ENCODE data around the gene FLNB. TPM values are rescaled to one million over a fixed set of nuclear protein-coding genes. Genes with fewer than 3 reads are reported as not detected.

FLNB gene
- polyA plus RNA-seq, 1 of the 3 experiments (the other 2 are of a cell fraction) = 127 TPM

DNA sequence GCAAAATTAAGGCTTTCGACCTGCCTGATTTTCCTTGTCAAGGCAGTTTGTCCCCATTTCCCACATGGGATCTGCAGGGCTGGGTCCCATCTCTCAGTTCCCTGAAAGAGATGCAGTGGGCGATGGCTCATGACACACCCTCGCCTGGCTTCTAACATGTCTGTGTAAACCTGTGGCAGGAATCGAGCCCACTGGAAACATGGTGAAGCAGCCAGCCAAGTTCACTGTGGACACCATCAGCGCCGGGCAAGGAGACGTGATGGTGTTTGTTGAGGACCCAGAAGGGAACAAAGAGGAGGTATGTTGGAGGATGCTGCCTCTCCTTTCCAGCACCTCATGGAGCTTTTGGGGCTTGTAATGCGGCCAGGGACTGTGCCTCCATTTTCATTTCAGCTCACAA is 86.4 kb downstream of the FLNB start (continued):
- TF ChIP-seq NFIC (IDR thresholded peaks at IDR 0.05; ENCODE audit: borderline replicate concordance) = no peak
- TF ChIP-seq NRF1 (IDR thresholded peaks at IDR 0.05; ENCODE audit: low read depth, low read length) = no peak
- no peak for TF ChIP-seq CHD2 (IDR thresholded peaks at IDR 0.05; ENCODE audit: low read length, partially characterized antibody)
- TF ChIP-seq, protein P1, sequence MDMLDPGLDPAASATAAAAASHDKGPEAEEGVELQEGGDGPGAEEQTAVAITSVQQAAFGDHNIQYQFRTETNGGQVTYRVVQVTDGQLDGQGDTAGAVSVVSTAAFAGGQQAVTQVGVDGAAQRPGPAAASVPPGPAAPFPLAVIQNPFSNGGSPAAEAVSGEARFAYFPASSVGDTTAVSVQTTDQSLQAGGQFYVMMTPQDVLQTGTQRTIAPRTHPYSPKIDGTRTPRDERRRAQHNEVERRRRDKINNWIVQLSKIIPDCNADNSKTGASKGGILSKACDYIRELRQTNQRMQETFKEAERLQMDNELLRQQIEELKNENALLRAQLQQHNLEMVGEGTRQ (IDR thresholded peaks at IDR 0.05; ENCODE audit: borderline replicate concordance, low read depth, low read length) = no peak
- no peak for TF ChIP-seq TCF12 (IDR thresholded peaks at IDR 0.05)

DNA sequence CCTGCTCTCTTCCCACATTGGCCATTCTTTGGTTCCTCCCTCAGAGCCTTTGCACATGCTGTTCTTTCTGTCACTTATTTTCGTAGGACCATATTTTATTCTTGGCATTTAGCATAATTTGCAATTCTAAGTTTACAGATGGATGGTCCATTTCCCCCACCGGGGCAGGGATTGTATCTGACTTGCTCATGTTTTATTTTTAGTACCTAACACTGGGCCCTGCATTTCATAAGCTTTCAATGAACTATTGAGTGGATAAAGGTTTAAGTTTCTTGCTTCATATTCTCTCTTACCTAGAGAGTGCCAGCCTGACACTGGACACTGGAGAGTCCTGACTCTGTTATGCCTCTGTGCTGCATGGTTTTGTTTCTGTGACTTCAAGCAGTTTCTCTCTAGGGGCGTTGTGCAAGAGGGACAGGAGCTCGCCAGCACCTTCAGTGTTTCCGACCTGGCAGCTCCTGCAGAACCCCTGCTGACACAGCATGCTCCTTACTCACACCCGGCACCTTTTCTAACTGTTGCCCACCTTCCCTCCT is 87.4 kb downstream of the FLNB start:
- Histone ChIP-seq H3K27me3 (ENCODE audit: insufficient read depth) (no peaks in the 10 kb centered on the region), H3K9me2 (no peaks in the 10 kb centered on the region), H2AFZ (ENCODE audit: low read depth) (no peak overlapping the region), H3F3A (replicated peaks; ENCODE audit: insufficient read depth) (no peaks in the 10 kb centered on the region), H3K27ac (ENCODE audit: low read depth in 2 of 2, low read length in 1 of 2) (no peak overlapping the region), H3K4me1 (ENCODE audit: control insufficient read depth in 1 of 2, insufficient read depth in 2 of 2, low read depth in 1 of 2, low read length in 1 of 2) (no peaks in the 10 kb centered on the region), H3K4me2 (no peak overlapping the region), H3K36me3 (replicated peaks in 1 of 2; ENCODE audit: control insufficient read depth in 1 of 2, insufficient read depth in 2 of 2, low read length in 1 of 2) (peaks cover 38 to 59% of the 10 kb centered on the region in 2 experiments), H3K4me3 (ENCODE audit: low read depth in 2 of 2, low read length in 1 of 2) (no peak overlapping the region), H3K9me3 (no peaks in the 10 kb centered on the region), H4K20me1 (ENCODE audit: insufficient read depth) (peaks cover 3% of the 10 kb centered on the region; the same call in 1 of the 2 replicates), H3K79me2 (ENCODE audit: insufficient read depth) (peaks cover 45% of the 10 kb centered on the region), H3K9ac (no peak overlapping the region)
- ChIA-PET POLR2A (no interaction called here), CTCF (no interaction called here)
- WGBS (ENCODE audit: low lambda C conversion rate) = 79% methylated on average over 6 of the region's 6 CpGs
- no peak for DNase-seq
- TF ChIP-seq EZH2phosphoT487 (IDR thresholded peaks at IDR 0.05; ENCODE audit: borderline replicate concordance, low read depth) = no peak
- TF ChIP-seq FOXJ3 (CRISPR knock-in tag; IDR thresholded peaks at IDR 0.05) = no peak

DNA sequence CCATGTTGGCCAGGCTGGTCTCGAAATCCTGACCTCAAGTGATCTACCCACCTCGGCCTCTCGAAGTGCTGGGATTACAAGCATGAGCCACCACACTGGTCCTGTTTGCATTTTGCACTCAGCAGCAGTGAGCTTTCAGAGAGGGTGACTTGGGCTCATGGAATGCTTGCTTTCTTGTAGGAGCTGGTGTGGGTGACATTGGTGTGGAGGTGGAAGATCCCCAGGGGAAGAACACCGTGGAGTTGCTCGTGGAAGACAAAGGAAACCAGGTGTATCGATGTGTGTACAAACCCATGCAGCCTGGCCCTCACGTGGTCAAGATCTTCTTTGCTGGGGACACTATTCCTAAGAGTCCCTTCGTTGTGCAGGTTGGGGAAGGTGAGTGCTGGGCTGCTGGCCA is 90.3 kb downstream of the FLNB start:
- no peak overlapping the region for H2AFZ ChIP-seq (ENCODE audit: low read depth)
- TF ChIP-seq RAD21 (IDR thresholded peaks at IDR 0.05; ENCODE audit: low read length) (no peak), YY1 (IDR thresholded peaks at IDR 0.05; ENCODE audit: low read depth) (no peak), GATA2 (CRISPR knock-in tag; IDR thresholded peaks at IDR 0.05) (no peak), SIN3A (IDR thresholded peaks at IDR 0.05; ENCODE audit: borderline replicate concordance, low read depth, low read length) (no peak), EP300 (IDR thresholded peaks at IDR 0.05; ENCODE audit: borderline replicate concordance in 1 of 2, low read depth in 1 of 2, low read length in 1 of 2) (no peak), NFIC (IDR thresholded peaks at IDR 0.05; ENCODE audit: borderline replicate concordance) (no peak), TCF12 (IDR thresholded peaks at IDR 0.05) (no peak), EZH2phosphoT487 (IDR thresholded peaks at IDR 0.05; ENCODE audit: borderline replicate concordance, low read depth) (no peak), MEF2A (IDR thresholded peaks at IDR 0.05; ENCODE audit: borderline replicate concordance, low read depth) (no peak)
- TF ChIP-seq, protein P2, sequence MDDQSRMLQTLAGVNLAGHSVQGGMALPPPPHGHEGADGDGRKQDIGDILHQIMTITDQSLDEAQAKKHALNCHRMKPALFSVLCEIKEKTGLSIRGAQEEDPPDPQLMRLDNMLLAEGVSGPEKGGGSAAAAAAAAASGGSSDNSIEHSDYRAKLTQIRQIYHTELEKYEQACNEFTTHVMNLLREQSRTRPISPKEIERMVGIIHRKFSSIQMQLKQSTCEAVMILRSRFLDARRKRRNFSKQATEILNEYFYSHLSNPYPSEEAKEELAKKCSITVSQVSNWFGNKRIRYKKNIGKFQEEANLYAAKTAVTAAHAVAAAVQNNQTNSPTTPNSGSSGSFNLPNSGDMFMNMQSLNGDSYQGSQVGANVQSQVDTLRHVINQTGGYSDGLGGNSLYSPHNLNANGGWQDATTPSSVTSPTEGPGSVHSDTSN (IDR thresholded peaks at IDR 0.05) = no peak
- TF ChIP-seq, protein P3, sequence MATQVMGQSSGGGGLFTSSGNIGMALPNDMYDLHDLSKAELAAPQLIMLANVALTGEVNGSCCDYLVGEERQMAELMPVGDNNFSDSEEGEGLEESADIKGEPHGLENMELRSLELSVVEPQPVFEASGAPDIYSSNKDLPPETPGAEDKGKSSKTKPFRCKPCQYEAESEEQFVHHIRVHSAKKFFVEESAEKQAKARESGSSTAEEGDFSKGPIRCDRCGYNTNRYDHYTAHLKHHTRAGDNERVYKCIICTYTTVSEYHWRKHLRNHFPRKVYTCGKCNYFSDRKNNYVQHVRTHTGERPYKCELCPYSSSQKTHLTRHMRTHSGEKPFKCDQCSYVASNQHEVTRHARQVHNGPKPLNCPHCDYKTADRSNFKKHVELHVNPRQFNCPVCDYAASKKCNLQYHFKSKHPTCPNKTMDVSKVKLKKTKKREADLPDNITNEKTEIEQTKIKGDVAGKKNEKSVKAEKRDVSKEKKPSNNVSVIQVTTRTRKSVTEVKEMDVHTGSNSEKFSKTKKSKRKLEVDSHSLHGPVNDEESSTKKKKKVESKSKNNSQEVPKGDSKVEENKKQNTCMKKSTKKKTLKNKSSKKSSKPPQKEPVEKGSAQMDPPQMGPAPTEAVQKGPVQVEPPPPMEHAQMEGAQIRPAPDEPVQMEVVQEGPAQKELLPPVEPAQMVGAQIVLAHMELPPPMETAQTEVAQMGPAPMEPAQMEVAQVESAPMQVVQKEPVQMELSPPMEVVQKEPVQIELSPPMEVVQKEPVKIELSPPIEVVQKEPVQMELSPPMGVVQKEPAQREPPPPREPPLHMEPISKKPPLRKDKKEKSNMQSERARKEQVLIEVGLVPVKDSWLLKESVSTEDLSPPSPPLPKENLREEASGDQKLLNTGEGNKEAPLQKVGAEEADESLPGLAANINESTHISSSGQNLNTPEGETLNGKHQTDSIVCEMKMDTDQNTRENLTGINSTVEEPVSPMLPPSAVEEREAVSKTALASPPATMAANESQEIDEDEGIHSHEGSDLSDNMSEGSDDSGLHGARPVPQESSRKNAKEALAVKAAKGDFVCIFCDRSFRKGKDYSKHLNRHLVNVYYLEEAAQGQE (IDR thresholded peaks at IDR 0.05; ENCODE audit: low read depth, low read length) = no peak
- TF ChIP-seq, protein P4, sequence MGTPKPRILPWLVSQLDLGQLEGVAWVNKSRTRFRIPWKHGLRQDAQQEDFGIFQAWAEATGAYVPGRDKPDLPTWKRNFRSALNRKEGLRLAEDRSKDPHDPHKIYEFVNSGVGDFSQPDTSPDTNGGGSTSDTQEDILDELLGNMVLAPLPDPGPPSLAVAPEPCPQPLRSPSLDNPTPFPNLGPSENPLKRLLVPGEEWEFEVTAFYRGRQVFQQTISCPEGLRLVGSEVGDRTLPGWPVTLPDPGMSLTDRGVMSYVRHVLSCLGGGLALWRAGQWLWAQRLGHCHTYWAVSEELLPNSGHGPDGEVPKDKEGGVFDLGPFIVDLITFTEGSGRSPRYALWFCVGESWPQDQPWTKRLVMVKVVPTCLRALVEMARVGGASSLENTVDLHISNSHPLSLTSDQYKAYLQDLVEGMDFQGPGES (IDR thresholded peaks at IDR 0.05; ENCODE audit: low read depth, low read length) = no peak
- no peak overlapping the region for H3K27ac ChIP-seq (ENCODE audit: low read depth in 2 of 2, low read length in 1 of 2)
- ChIA-PET CTCF (no interaction called here), POLR2A (no interaction called here)
- H3K36me3 ChIP-seq (replicated peaks in 1 of 2; ENCODE audit: control insufficient read depth in 1 of 2, insufficient read depth in 2 of 2, low read length in 1 of 2) = peaks cover 62 to 67% of the 10 kb centered on the region in 2 experiments
- H3K9me3 ChIP-seq = no peaks in the 10 kb centered on the region
- no peak overlapping the region for H3K4me3 ChIP-seq (ENCODE audit: low read depth in 2 of 2, low read length in 1 of 2)
- H3K27me3 ChIP-seq (ENCODE audit: insufficient read depth) = no peaks in the 10 kb centered on the region
- no peaks in the 10 kb centered on the region for H4K20me1 ChIP-seq (ENCODE audit: insufficient read depth)
- H3K9me2 ChIP-seq = no peaks in the 10 kb centered on the region
- no peaks in the 10 kb centered on the region for H3K4me1 ChIP-seq (ENCODE audit: control insufficient read depth in 1 of 2, insufficient read depth in 2 of 2, low read depth in 1 of 2, low read length in 1 of 2)
- no peak overlapping the region for H3K9ac ChIP-seq
- no peaks in the 10 kb centered on the region for H3F3A ChIP-seq (replicated peaks; ENCODE audit: insufficient read depth)
- no peak overlapping the region for H3K4me2 ChIP-seq
- WGBS (ENCODE audit: low lambda C conversion rate) = 97% methylated on average over 8 of the region's 8 CpGs
- DNase-seq = no peak
- H3K79me2 ChIP-seq (ENCODE audit: insufficient read depth) = peaks cover 16% of the 10 kb centered on the region; the same call in 1 of the 2 replicates

Measured in SK-N-SH (cell line).